Esophagus squamous epithelium (tissue), 4 donors: ENCODE results near the gene CDH18.

Experiments used
- CTCF ChIP-seq, 6 experiments: fragments of 450-650 bp in 4 of 6; fragments of 200-600 bp in 2 of 6; sonication (generic) in 2 of 6; IDR thresholded peaks; one replicate each; pipeline ENCODE4 v1.5.1; 2016 to 2019; ENCODE audit warnings: antibody characterized with exemption in 6 of 6, mild to moderate bottlenecking in 4 of 6, moderate library complexity in 4 of 6
- POLR2A ChIP-seq, 4 donors: fragments of 450-650 bp; IDR thresholded peaks; one replicate each; pipeline ENCODE4 v1.6.1; 2017; ENCODE audit warnings: antibody characterized with exemption in 4 of 4, mild to moderate bottlenecking in 4 of 4, moderate library complexity in 3 of 4

- TF ChIP-seq CTCF (IDR thresholded peaks at IDR 0.05) (no peak), POLR2A (IDR thresholded peaks at IDR 0.05) (no peak)
Observed at GRCh38 chr5:19734776-19735175, 253.2 kb downstream of the CDH18 start.
